Measurements from ENCODE around the gene ASPG.
"Not testable (repeated sequence)": the region's sequence is repeated elsewhere in the genome, so short reads cannot be mapped to it uniquely, and the experiment has no call there.

Gene ASPG

DNA sequence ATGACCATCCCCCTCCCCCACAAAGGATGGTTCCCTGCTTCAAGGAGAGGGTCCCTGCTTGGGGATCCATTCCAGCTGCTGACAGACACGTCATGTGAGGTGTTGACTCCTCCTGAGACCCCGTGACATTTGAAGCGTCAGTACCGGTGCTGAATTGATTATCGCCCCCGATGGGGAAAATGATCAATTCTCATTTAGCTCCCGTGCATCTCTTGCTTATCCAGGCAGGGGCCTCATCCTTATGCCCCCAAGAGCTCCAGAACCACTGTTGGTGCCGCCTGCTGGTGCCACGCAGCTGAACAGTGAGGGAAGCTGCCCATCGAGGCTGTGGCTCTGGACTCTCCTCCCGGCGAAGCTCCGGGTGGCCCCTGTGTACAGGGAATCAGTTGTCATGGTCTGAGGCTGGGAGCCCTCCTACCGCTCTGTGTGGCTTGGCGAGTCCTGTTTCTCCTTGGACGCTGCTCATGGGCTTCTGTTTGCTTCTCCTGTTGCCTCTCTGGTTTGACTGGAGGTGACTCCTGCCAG lies 57.5 kb downstream of the ASPG start:
- FAIRE-seq (no peak), DNase-seq (ENCODE audit: extremely low spot score, insufficient read length, low read depth) (no peak)

DNA sequence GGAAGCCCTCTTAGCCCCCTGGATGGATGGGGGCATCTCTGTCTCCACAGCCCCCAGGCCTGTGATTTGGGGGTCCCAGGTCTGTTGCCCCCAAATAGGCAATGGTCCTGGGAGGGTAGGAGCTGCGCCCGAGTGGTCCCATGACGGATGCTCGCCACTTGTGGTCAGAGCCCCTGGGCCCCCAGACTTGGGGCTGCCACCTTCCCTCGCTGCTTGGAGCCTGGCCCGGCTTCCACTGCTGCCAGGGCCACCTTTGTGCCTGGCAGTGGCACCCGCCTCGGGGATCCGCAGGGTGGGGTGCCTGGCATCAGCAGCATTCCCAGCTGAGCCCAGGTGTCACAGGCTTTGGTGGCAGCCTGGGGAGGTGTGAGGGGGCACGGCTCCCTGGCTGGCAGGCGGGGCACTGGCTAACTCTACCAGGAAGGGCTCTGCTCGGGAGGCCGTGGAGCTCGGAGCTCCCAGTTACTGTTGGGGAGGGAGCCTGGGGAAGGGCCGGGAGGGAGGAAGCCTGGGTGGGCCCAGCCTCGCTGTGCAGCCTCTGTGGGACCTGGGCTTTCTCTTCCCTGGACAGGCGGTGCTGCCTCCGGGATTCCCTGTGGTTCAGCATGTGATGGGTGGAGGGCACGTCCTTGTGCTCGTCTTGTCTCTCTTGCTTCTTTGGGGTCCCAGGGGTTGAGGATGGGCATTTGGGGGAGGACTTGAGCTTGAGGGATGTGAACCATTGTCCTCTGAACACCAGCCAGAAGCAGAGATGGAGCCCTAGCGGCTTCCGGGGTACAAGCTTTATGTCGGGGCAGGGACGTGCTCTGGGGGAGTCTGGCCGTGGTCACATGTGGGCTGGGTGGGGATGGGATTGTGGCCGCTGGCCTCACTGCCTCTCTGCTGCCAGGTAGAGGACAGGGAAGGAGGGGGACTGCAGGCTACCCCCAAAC lies 58.3 kb downstream of the ASPG start:
- FAIRE-seq, result no peak

DNA sequence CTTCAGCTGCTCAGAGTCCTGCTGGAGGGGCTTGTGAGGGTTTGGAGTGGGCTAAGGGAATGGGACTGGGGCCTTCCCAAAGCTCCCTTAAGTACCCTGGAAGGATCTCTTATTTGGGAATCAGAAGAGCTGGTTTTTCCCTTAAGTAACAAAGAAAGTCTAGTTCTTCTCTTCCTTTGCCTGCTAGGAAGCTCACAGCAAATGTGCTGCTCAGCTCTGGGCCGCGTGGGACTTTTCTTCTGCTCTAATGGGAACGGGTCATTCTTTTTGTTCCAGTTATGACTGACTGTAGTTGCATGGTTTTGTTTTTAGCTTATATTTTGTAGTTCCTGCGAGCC lies 58.9 kb downstream of the ASPG start:
- FAIRE-seq, result no peak
- DNase-seq (ENCODE audit: extremely low spot score, insufficient read length, low read depth), result no peak

More for the DNA sequence above, 58.3 kb downstream of the ASPG start:
- DNase-seq (ENCODE audit: extremely low spot score, insufficient read length, low read depth), result no peak

DNA sequence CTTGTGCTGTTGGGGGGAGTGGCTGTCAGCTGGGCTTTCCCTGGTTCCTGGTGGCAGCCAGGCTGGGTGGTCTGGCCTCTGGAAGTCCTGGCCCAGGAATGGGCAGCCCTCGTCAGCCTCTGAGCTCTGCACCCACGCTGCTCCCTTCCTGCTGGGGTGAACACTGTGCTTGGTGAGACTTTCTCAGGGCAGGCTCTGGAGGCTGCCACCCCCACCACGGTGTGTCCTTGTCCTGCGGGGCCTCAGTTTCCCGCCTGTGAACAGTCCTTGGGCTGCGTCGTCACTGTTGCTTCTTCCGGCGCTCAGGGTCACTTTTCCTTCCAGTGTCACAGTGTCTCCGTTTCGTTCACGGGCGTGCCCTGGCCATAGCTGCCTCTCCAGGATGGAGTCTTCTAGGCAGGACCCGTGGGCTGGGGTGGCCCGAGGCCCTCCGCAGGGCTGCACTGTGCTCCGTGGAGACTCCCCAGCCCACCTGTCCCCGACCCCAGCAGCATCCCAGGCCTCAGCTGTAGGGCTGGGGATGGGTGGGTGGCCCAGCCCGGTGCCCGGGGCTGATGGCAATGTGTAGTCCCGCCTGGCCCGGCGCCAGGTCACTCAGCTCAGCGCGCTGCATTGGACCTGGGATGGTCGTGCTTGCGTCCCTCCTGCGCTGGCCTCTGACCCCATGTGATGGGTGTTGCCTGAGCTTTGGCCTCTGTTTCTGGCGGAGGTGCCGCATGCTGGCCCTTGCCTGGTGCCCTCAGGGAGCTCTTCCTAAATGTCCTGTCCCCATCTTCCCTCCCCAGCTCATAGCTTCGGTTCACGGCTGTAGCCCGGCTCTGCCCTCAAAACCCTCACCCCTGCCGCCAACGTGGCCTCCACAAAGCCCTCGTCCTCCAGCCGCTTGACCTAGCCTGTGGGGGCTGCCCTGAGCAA lies 59.7 kb downstream of the ASPG start:
- DNase-seq (ENCODE audit: extremely low spot score, insufficient read length, low read depth) (no peak), FAIRE-seq (no peak)

DNA sequence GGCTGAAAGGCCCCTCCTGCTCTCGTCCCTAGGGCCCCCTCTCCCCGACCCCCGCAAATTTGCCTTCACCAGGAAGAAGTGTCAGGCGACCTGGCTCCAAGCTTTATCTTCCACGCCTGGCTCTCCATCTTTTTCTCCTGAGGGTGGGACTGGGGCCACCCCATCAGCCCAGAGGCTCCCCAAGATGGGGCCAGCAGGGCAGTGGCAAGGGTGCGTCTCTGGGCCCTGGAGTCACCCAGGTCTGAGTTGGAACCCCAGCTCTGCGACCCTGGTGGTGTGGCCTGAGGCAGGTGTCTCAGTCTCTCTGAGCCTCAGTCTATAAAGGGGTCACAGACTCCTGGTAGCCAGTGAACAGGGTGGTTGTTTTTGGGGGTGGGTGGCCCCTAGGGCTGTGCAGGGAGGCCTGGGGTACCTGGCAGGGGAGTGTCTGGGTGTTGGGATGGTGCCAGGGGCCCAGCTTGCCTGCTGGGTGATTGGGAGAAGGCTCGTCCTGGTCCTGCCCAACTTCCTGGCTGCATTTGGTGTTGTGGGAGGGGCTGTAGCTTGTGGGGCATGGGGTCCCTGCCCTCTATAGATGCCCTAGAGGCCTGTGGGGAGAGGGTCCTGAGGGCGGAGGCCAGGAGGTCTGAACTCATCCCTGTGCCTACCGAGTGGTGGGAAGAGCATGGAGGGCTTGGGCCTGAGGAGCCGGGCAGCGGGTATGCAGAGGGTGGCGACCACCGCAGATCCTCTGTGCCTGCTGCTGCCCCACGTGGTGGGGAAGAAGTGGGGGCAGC lies 60.5 kb downstream of the ASPG start:
- no peak for FAIRE-seq
- DNase-seq (ENCODE audit: extremely low spot score, insufficient read length, low read depth), result no peak

DNA sequence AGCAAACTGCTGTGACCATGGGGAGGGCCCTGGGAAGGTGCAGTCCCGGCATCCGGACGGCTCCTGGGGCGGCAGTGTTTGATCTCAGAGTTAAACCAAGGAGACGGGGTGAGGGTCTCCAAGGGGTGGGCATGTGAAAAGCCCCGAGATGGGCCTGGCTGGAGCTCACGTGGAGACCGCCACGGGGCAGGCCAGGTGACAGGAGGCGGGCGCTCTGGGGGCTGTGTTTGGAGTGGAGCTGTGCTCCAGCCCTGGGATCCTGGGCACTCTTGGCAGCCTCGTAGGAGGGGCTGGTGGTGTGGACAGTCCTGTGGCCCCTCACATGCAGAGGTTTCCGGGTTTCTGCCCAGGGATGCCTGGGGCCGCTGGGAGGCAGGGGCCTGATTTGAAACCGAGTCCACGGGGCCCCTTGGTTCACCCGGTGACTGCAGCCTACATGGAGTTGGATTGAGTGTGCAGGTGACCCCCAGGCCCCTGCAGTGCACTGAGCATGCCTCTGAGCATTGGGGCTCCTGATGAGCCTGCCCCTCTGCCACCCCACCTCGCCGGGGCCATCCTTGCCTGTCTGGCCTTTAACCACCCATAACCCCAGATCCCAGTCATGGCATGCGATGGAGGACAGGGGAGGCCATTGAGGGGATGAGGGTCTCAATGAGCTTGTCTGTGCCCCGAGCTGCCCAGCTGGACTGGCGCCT lies 61.3 kb downstream of the ASPG start:
- FAIRE-seq, result no peak
- DNase-seq (ENCODE audit: extremely low spot score, insufficient read length, low read depth), result no peak

DNA sequence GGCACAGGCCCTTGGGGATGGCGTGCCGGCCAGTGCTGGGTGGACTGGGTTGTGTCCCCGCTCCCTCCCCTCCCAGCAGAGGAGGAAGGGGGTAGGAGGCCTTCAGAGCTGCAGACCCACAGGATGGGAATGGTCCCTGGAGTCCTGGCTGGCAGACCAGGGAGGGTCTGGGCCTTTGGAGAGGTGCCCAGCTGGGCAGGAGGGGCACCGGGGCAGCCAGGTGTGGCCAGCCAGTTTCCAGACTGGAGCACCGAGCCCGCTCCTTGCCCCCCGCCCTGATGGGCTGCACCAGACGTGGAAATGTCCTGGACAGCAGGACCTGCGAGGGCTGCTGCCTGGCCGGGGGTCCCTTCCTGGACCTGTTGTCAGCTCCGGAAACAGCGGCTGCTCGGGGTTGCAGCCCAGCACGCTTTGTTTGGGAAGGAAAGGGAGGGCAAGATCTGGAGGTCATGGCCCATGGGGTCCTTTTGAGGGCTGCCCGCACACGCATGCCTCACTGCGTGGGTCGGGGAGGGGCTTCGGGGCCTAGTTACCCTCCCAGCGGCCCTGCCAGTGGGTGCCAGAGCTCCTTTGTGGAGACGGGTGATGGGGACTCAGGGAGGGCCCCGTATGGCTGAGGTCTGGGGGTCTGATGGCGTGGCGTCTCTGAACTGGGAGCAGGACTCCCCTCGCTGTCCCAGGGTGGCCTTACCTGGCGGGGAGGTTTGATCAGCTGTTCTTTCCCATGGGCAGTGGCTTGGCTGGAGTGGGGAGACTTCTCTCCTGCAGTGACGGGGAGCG lies 62.0 kb downstream of the ASPG start:
- DNase-seq (ENCODE audit: extremely low spot score, insufficient read length, low read depth) (no peak), FAIRE-seq (no peak)

DNA sequence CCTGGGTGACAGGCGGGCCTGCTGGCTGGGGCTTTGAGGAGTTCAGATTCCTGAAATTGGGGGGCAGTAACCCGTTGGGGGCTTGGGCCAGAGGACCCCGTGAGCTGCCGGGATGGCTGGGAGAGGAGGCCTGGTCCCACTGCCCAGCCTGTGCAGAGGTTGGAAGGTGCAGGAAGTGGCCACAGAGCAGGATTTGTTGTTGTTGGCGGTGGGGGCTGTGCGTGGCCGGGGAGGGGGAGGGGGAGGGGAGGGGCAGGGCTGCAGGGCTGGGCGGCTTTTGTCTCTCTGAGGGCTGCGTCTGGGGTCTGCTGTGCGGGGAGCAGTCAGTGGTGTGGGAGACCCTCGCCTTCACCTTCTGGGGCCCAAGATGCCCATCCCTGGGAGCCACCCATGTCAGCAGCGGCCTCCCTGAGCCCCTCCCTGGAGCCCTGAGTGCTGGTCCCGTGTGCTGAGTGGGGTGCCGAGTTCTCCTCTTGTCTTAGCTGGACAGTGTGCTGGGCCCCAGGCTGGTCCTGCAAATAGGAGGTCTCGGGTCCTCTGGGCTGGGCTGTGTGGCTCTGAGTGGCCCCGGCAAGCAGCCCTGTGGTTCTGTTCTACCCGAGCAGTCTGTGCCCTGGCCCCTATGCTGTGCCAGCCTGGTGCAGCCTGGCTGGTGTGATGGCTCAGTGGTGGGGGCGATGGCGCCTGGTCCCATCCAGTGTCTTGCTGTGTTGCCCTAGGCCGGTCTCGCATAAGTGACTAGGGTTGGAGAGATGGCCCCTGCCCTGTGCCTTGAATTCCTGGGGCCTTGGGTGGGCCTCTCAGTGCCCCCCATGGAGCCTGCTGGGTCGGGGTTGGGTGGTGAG lies 63.2 kb downstream of the ASPG start:
- DNase-seq (ENCODE audit: extremely low spot score, insufficient read length, low read depth) (no peak), FAIRE-seq (no peak)

DNA sequence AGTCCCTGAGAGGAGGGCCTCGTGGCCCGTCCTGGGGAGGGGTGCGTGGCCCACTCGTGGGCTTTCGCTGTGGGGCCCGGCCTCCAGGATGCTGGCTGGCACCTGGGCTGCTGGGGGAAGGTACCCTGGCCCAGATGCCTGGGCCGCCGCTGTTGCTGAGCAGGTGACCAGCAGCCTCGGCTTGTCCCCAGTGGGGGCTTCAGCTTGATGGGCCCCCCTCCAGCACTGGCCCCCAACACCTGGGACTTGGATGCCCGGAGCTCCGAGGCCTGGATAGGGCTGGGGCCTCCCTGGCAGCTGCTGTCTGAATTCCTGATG lies 63.7 kb downstream of the ASPG start:
- FAIRE-seq, result no peak
- DNase-seq (ENCODE audit: extremely low spot score, insufficient read length, low read depth), result no peak

DNA sequence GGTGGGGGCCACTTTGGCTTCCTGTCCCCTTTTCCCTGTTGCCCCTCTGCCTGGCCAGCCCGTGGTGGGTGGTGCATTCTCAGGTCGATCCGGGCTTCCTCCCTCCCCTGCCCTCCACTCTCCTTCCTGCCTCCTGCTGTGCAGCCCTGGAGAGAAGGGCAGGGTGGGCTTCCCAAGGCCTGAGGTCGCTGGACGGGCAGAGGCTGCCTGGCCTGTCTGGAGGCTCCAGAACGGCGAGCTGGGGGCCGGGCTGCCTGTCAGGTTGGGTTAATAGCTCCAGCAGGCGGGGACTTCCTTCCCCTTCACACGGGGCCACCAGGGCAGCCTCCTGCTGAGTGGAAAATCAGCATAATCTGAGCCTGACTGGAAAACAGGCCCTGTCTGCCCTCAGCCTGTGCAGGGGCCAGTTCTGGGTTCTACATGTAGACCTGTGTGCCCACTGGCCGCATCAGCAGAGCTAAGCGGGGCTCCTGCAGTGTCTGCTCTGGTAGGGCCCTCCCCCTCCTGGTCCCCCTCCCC lies 64.2 kb downstream of the ASPG start:
- DNase-seq (ENCODE audit: extremely low spot score, insufficient read length, low read depth), result no peak
- no peak for FAIRE-seq

DNA sequence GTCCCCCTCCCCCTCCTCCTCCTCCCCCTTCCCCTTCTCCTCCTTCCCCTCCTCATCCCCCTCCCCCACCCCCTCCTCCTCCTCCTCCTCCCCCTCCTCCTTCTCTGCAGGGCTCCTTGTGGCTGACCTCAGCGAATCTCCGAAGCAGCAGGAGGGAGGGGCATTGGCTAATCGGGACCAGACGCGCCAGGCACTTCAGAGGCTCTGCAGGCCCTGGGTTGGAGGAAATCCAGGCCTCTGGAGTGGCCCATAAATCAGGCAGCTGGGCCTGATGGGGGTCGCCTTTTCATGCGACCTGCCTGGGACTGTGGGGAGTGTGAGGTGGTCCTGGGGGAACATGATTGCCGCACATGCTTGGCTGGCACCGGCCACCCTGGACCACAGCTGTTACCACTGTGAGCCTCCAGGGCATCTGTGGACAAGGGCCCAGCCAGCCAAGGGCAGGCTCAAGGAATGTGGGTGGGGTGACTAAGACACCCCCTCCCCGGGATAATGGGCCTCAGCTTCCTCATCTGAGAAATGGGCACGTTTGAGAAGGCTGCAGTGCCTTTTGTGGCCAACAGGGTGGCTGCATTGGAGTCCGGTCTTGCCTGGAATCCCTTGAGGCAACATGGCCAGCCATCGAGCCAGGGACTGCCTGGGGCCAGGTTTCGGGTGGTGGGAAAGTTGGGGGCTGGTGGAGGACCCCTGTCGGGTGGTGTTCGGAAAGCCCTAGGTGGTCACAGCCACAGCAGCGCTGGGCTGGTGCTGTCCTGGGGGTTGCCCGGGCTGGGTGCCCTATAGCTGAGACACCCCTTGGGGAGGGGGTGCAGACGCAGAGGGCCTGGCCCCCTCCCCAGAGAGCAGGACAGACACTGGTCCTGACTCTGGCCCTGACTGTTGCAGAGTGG lies 64.9 kb downstream of the ASPG start:
- FAIRE-seq (no peak), DNase-seq (ENCODE audit: extremely low spot score, insufficient read length, low read depth) (no peak)

DNA sequence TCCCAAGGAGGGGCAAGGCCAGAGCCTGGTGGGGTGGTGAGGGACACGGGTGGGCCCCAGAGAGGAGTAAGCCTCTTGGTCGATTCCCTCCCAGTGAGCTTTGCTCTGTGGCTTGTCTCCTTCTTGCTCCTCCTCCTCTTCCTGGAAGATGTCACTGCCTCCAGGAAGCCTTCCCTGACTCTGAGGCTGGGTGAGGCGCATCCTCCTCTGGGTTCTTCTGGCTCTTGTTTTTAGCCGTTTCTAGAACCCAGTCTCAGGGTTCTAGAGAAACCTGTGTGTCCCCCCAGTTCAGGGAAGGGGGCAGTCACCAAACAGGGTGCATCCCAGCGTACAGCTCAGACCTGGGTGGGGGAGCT lies 65.5 kb downstream of the ASPG start:
- FAIRE-seq (no peak), DNase-seq (ENCODE audit: extremely low spot score, insufficient read length, low read depth) (no peak)

DNA sequence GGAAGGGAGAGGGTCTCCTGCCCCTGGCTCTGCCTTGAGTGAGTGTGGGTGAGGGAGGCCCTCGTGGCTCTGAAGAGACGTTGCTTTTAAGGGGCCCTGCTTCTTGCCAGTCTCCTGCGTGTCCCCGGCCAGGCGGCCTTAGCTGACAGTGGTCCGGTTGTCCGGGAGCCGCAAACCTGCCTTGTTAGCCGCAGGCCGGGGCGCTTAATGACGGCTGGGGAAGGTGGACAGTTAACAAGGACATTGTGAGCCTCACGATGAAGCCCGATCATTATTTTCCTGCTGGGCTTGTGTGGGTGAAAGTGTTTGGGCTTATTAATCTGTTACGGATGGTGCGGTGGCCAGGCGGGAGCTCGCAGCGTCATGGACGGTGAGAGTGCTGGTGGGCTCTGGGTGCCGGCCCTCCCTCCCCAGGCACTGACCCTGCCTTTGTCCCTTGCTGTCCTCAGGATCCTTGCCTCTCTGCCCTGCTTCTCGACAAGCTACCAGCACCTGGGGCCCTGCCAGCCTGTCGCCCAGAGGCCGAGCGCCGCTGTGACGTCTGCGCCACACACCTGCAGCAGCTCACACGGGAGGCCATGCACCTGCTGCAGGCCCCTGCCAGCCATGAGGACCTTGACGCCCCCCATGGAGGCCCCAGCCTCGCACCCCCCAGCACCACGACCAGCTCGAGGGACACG lies 66.2 kb downstream of the ASPG start:
- DNase-seq (ENCODE audit: extremely low spot score, insufficient read length, low read depth) (no peak), FAIRE-seq (no peak)

DNA sequence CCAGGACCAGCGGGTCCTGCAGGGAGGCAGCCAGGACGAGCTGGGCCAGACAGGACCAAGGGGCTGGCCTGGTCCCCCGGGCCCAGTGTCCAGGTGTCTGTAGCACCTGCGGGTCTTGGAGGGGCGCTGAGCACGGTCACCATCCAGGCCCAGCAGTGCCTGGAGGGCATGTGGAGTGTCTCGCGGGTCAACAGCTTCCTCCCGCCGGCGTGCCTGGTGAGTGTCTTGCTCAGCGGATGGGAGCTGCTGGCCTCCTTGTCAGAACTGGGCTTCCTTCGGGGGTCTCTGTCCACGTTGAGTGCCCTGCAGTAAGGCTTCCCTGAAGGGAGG lies 66.7 kb downstream of the ASPG start:
- FAIRE-seq (no peak), DNase-seq (ENCODE audit: extremely low spot score, insufficient read length, low read depth) (no peak)

DNA sequence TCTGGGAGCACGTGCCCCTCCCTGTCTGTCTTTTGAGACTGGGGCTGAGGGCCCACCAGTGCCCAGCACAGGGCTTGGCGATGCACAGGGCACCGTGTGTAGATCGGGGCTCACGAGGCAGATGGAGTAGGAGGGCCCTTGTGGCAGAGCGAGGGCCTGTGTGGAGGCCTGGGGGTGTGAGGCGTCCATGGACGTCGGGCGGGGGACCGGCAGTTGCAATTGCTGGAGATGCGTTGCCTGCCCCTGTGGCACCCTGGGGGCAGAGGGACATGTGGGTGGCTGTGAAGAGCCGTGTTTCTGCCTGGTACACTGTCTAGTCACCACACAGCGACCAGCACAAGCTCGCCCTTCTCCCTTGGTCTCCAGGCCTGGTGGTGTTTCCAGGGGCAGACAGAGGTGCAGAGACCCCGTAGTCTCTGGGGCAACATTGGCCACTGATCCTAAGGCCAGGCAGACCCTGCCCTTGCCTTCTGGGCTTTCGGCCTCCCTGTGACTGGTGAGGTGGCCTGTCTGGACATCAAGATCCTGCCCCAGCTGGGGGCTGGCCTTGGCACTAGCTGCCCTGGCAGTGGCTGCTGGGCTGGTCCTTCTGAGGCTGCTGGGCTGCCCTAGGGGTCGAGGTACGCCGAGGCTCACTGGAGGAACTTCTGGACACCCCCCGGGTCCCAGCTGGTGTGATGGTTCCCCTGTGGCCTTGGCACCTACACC lies 67.3 kb downstream of the ASPG start:
- FAIRE-seq (no peak), DNase-seq (ENCODE audit: extremely low spot score, insufficient read length, low read depth) (no peak)

DNA sequence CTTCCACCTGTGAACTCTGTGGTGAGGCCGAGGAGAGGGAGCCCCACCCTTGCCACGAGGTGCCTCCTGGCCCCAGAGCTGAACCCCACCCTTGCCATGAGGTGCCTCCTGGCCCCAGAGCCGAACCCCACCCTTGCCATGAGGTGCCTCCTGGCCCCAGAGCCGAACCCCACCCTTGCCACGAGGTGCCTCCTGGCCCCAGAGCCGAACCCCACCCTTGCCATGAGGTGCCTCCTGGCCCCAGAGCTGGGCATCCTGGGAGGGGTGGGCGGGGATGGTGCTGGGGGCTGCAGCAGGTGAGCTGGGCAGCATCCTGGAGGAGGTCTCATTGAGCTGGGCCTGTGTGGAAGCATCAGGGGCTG lies 67.9 kb downstream of the ASPG start:
- not testable (repeated sequence) for DNase-seq (ENCODE audit: extremely low spot score, insufficient read length, low read depth); FAIRE-seq
